ENCODE results near the gene GPR146. TPM values are rescaled to one million over a fixed set of nuclear protein-coding genes. Genes with fewer than 3 reads are reported as not detected.
A peak's percentile ranks its signal among the peaks of the same experiment; 100 is the strongest.

The GPR146 gene
- total and polyA plus RNA-seq, 2 experiments from 2014 or later = 4.3 to 9.7 TPM

DNA sequence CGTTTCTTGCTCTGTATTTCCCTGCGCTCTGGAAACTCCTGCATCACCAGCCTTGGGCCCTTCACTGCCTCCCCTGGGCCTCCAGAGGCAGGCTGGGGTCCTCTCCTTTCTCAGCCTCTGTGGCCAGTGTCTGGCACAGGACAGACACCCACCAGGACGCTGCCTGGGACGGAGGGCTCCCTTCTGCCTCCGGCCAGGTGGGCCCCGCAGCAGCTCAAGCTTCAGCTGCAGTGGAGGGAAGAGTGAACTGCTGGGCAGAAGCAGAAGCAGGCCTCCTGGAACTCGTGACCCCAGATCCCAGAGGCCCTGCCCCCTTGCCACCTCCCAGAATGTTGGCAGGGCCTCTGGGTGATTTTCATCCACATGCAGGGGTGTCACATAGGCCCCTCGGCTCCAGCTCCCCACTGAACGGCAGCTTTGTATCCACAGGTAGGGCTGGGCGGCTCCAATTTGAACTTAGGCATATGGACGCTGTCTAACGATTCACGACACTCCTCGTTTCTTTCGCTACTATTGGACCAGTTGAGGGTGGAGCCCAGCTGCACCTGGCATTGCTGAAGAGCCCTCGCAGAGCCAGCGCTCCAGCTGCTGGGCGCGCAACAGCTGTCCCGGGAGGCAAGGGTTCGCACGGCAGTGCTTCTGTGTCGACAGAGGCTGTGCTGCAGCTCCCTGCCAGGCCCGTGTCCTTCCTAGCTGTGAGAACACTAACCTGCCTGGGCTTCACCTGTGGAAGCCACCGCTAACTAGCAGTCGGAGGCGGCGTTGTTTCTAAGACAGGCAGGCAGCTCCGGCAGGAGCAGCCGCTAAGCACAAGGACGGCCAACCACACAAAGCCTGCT is 18.4 kb upstream of the GPR146 start:
- Histone ChIP-seq H3K27ac (no peak overlapping the region), H3K27me3 (replicated peaks; ENCODE audit: insufficient read depth) (no peaks in the 10 kb centered on the region), H3K36me3 (ENCODE audit: low read depth) (no peaks in the 10 kb centered on the region), H3F3A (ENCODE audit: insufficient read depth) (no peaks in the 10 kb centered on the region), H3K4me3 (no peak overlapping the region), H3K4me2 (ENCODE audit: unreplicated experiment) (no peak overlapping the region), H3K79me2 (ENCODE audit: insufficient read depth) (peaks cover 55% of the 10 kb centered on the region), H3K9me2 (ENCODE audit: insufficient read depth) (no peaks in the 10 kb centered on the region), H3K4me1 (ENCODE audit: insufficient read depth) (peaks cover 4% of the 10 kb centered on the region), H4K20me1 (ENCODE audit: insufficient read depth) (no peaks in the 10 kb centered on the region), H3K9me3 (ENCODE audit: low read depth) (no peaks in the 10 kb centered on the region), H3K9ac (no peak overlapping the region), H2AFZ (no peak overlapping the region)
- TF ChIP-seq EZH2phosphoT487 (IDR thresholded peaks at IDR 0.05; ENCODE audit: insufficient read depth, low read depth) (no peak), EZH2 (IDR thresholded peaks at IDR 0.05; ENCODE audit: insufficient read depth, poor library complexity, severe bottlenecking) (no peak)
- in situ Hi-C loops (cut with MboI) = no loop called here
- DNase-seq = no peak
- WGBS, 2 experiments (ENCODE audit: low coverage in 1 of 2, low lambda C conversion rate in 2 of 2, missing lambda C conversion rate in 2 of 2) = 92 to 93% methylated on average over 31 of the region's 31 CpGs

DNA sequence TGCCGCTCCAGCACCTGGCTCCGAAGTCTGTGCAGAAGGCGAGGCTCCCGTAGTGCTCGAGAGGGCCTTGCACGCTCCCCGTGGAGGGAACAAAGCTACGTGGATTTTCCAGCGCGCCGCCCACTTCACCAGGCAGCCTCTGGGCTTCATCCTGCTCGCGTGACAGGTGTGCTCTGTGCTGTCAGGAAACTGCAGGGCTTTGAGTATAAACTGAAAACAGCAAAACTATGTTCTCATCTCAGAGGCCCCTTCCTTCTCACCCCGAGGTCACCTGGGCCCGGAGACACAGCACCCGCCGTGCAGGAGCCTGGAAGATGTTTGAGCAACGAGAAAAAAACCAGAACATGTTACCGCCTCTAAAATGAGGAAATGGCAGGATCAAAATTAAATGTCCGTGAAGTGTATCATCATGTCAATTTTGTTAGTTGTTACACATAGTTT is 17.6 kb upstream of the GPR146 start:
- 93 to 95% methylated on average over 19 to 20 of the region's 20 CpGs for WGBS, 2 experiments (ENCODE audit: low coverage in 1 of 2, low lambda C conversion rate in 2 of 2, missing lambda C conversion rate in 2 of 2)
- TF ChIP-seq EZH2phosphoT487 (IDR thresholded peaks at IDR 0.05; ENCODE audit: insufficient read depth, low read depth) (no peak), EZH2 (IDR thresholded peaks at IDR 0.05; ENCODE audit: insufficient read depth, poor library complexity, severe bottlenecking) (no peak)
- H3F3A ChIP-seq (ENCODE audit: insufficient read depth) = no peaks in the 10 kb centered on the region
- H2AFZ ChIP-seq = no peak overlapping the region
- no peak overlapping the region; the same call in 1 of the 2 replicates for H3K4me3 ChIP-seq
- no peak overlapping the region for H3K27ac ChIP-seq
- peak overlapping the region; percentile 60 for H3K4me2 ChIP-seq (ENCODE audit: unreplicated experiment)
- peaks cover 4% of the 10 kb centered on the region for H3K4me1 ChIP-seq (ENCODE audit: insufficient read depth)
- no peak overlapping the region for H3K9ac ChIP-seq
- in situ Hi-C loops (cut with MboI) = no loop called here
- H3K9me3 ChIP-seq (ENCODE audit: low read depth) = no peaks in the 10 kb centered on the region
- no peaks in the 10 kb centered on the region for H3K36me3 ChIP-seq (ENCODE audit: low read depth)
- no peak for DNase-seq
- H3K9me2 ChIP-seq (ENCODE audit: insufficient read depth) = no peaks in the 10 kb centered on the region
- H3K27me3 ChIP-seq (replicated peaks; ENCODE audit: insufficient read depth) = no peaks in the 10 kb centered on the region
- peaks cover 55% of the 10 kb centered on the region for H3K79me2 ChIP-seq (ENCODE audit: insufficient read depth)
- H4K20me1 ChIP-seq (ENCODE audit: insufficient read depth) = no peaks in the 10 kb centered on the region

DNA sequence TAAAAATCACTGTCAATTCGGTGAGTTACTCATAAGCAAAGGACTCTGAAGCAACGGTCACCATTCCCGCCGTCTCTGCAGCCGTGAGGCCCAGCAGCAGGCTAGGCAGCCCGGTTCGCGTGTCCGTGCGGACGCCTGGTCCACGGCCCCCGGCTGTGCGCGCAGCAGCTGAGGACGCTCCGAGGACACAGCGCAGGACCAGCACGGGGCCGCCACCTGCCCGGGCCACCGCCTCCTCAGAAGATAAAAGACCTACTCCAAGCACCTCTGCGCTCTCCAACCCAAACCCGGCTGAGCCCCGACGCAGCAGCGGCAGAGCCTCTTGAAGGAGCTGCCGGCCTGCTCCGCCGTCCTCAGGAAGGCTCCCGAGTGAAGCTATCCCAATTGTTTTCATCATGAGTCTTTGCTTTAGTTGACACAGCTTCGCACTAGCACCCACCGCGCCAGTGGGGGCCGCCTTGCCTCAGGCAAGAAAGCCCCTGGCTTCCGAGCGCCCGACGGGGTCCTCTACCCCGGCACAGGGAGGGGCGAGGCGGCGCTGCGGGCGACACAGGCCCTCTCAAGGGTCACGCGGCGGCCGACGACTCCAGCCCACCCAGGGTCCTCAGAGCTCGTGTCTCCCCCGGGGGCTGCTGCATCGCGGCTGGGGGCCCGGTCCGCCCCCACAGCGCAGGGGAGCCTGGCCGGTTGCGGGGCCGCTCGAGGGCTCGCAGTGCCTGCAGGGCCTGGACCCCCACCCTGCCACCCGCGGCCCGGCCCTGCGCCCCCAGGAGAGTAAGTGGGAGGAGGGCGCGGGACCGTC is 16.9 kb upstream of the GPR146 start:
- Histone ChIP-seq H3K4me3 (peak overlapping the region; percentile 79), H3K9me2 (ENCODE audit: insufficient read depth) (no peaks in the 10 kb centered on the region), H3K9me3 (ENCODE audit: low read depth) (no peaks in the 10 kb centered on the region), H3K27me3 (replicated peaks; ENCODE audit: insufficient read depth) (no peaks in the 10 kb centered on the region), H3K27ac (peak overlapping the region; percentile 91), H3K79me2 (ENCODE audit: insufficient read depth) (peaks cover 55% of the 10 kb centered on the region), H3K4me2 (ENCODE audit: unreplicated experiment) (peak overlapping the region; percentile 60), H3K36me3 (ENCODE audit: low read depth) (no peaks in the 10 kb centered on the region), H3F3A (ENCODE audit: insufficient read depth) (no peaks in the 10 kb centered on the region), H4K20me1 (ENCODE audit: insufficient read depth) (no peaks in the 10 kb centered on the region), H3K9ac (peak overlapping the region; percentile 89), H3K4me1 (ENCODE audit: insufficient read depth) (peaks cover 4% of the 10 kb centered on the region), H2AFZ (no peak overlapping the region)
- in situ Hi-C loops (cut with MboI) = no loop called here
- no peak for TF ChIP-seq EZH2 (IDR thresholded peaks at IDR 0.05; ENCODE audit: insufficient read depth, poor library complexity, severe bottlenecking)
- no peak for TF ChIP-seq EZH2phosphoT487 (IDR thresholded peaks at IDR 0.05; ENCODE audit: insufficient read depth, low read depth)
- WGBS, 2 experiments (ENCODE audit: low coverage in 1 of 2, low lambda C conversion rate in 2 of 2, missing lambda C conversion rate in 2 of 2) = 48 to 52% methylated on average over 50 to 59 of the region's 69 CpGs
- DNase-seq = peak; percentile 51

DNA sequence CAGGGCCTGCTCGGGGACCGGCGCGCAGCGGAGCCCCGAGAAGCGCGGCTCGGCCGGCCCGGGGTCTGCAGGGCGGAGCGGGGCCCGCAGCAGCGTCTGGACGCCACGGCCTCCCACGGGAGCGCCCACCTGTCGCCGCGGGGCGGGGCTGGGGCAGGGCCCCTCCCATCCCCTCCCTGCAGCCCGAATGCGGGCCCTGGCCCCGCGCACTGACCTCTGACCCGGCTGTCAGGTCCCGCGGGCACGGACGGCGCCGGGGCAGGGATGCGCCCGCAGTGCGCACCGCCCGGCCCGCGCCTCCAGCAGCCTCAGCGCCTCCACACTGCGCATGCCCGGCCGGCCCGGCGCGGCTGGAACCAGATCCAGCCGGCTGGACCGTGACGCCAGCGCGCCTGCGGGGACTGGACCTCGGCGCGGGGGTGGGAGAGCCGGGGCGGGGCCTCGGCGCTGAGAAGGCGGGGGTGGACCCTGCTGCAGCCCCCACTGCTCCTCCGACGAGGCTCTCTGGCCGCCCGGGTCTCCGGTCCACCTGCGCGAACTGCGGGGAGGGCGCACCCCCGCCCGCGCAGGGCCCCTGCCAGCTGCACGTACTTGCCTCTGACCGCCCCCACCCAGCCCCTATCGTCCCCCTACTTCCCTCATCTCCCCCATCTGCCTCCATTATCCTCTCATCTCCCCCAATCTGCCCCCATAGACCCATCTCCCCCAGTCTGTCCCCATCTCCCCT is 16.1 kb upstream of the GPR146 start:
- Histone ChIP-seq H3K9me3 (ENCODE audit: low read depth) (no peaks in the 10 kb centered on the region), H3K4me2 (ENCODE audit: unreplicated experiment) (peak overlapping the region; percentile 60), H4K20me1 (ENCODE audit: insufficient read depth) (no peaks in the 10 kb centered on the region), H3K4me3 (peak overlapping the region; percentile 79), H3K9me2 (ENCODE audit: insufficient read depth) (no peaks in the 10 kb centered on the region), H2AFZ (peak overlapping the region; percentile 36; the same call in 1 of the 2 replicates), H3K79me2 (ENCODE audit: insufficient read depth) (peaks cover 49% of the 10 kb centered on the region), H3K27ac (peak overlapping the region; percentile 91), H3K4me1 (ENCODE audit: insufficient read depth) (peaks cover 4% of the 10 kb centered on the region), H3K36me3 (ENCODE audit: low read depth) (no peaks in the 10 kb centered on the region), H3K27me3 (replicated peaks; ENCODE audit: insufficient read depth) (no peaks in the 10 kb centered on the region), H3K9ac (peak overlapping the region; percentile 89), H3F3A (ENCODE audit: insufficient read depth) (no peaks in the 10 kb centered on the region)
- in situ Hi-C loops (cut with MboI) = no loop called here
- no peak for TF ChIP-seq EZH2phosphoT487 (IDR thresholded peaks at IDR 0.05; ENCODE audit: insufficient read depth, low read depth)
- no peak for TF ChIP-seq EZH2 (IDR thresholded peaks at IDR 0.05; ENCODE audit: insufficient read depth, poor library complexity, severe bottlenecking)
- peak; percentile 96 for DNase-seq
- WGBS, 2 experiments (ENCODE audit: low coverage in 1 of 2, low lambda C conversion rate in 2 of 2, missing lambda C conversion rate in 2 of 2) = 0 to 1% methylated on average over 29 to 34 of the region's 77 CpGs

Measured in GM23248 (cell line).